T-cell (primary cell): ENCODE results near the gene GPRC5D. TPM values are rescaled to one million over a fixed set of nuclear protein-coding genes. Genes with fewer than 3 reads are reported as not detected.

Experiments
- ATAC-seq, 4 experiments: fragments of 200-7000 bp in 3 of 4; fragments of 150-1000 bp in 1 of 4; cut with Tn5 transposase; replicated peaks in 1 of 4; 1 replicate in 3 of 4; 2 replicates in 1 of 4; pipeline ENCODE4 v1.10.0; 2021; ENCODE audit warnings: moderate library complexity in 3 of 4, mild to moderate bottlenecking in 2 of 4, moderate number of reproducible peaks in 1 of 4
- CTCF ChIA-PET, 2 donors: fragments of 300-600 bp; sonication (Branson Sonifier 250); formaldehyde crosslinking; loops; one replicate each; lab custom pipeline; 2022; ENCODE audit warnings: antibody characterized with exemption in 2 of 2; lab: Charles Lee
- POLR2A ChIA-PET, 2 donors: fragments of 300-600 bp; sonication (Branson Sonifier 250); formaldehyde crosslinking; loops; one replicate each; lab custom pipeline; 2022; ENCODE audit warnings: antibody characterized with exemption in 2 of 2; lab: Charles Lee
- DNase-seq, 35 experiments: peaks; one replicate each; pipeline versions ENCODE4 v3.0.0 to v3.0.0-alpha.2; 2013 to 2023
- H3K27ac ChIP-seq: one replicate; pipeline ENCODE4 v1.5.1; 2013; ENCODE audit warnings: low read length
- H3K27me3 ChIP-seq, 2 experiments: replicated peaks in 1 of 2; 1 replicate in 1 of 2; 2 replicates in 1 of 2; pipeline versions ENCODE4 v1.6.1 to v1.7.0; 2013; ENCODE audit warnings: low read length in 1 of 2, mixed read lengths in 1 of 2; ENCODE audit not compliant: control insufficient read depth in 2 of 2, insufficient read depth in 2 of 2; ENCODE audit errors: extremely low read depth in 1 of 2
- H3K36me3 ChIP-seq, 2 donors: 1 replicate in 1 of 2; 2 replicates in 1 of 2; pipeline versions ENCODE4 v1.6.1 to v1.7.0; 2013; ENCODE audit warnings: low read length in 1 of 2; ENCODE audit not compliant: control insufficient read depth in 2 of 2, insufficient read depth in 1 of 2; ENCODE audit errors: extremely low read depth in 1 of 2
- H3K4me1 ChIP-seq, 2 experiments: 1 replicate in 1 of 2; 2 replicates in 1 of 2; pipeline versions ENCODE4 v1.6.1 to v1.7.0; 2013; ENCODE audit warnings: low read length in 2 of 2, mixed read lengths in 1 of 2; ENCODE audit not compliant: insufficient read depth in 2 of 2, control insufficient read depth in 1 of 2; ENCODE audit errors: extremely low read depth in 1 of 2
- H3K4me3 ChIP-seq, 2 donors: 1 replicate in 1 of 2; 2 replicates in 1 of 2; pipeline versions ENCODE4 v1.5.1 to v1.7.0; 2013; ENCODE audit warnings: mild to moderate bottlenecking in 2 of 2, low read length in 1 of 2, moderate library complexity in 1 of 2; ENCODE audit not compliant: control insufficient read depth in 1 of 2; ENCODE audit errors: extremely low read depth in 1 of 2
- H3K9me3 ChIP-seq: 2 replicates; pipeline ENCODE4 v1.7.0; 2013
- H3K27ac Mint-ChIP-seq, 2 donors: one replicate each; pipeline ENCODE4 v1.8.0; 2020 to 2021; ENCODE audit warnings: mild to moderate bottlenecking in 2 of 2, mixed read lengths in 2 of 2
- H3K27me3 Mint-ChIP-seq, 2 donors: one replicate each; pipeline ENCODE4 v1.8.0; 2021 to 2022; ENCODE audit warnings: mixed read lengths in 2 of 2
- H3K36me3 Mint-ChIP-seq: one replicate; pipeline ENCODE4 v1.8.0; 2021; ENCODE audit warnings: mixed read lengths
- H3K4me1 Mint-ChIP-seq, 3 donors: one replicate each; pipeline ENCODE4 v1.8.0; 2020 to 2022; ENCODE audit warnings: mixed read lengths in 3 of 3, mild to moderate bottlenecking in 1 of 3
- H3K4me3 Mint-ChIP-seq, 3 donors: one replicate each; pipeline ENCODE4 v1.8.0; 2020 to 2022; ENCODE audit warnings: mild to moderate bottlenecking in 3 of 3, mixed read lengths in 3 of 3, moderate library complexity in 3 of 3
- H3K9me3 Mint-ChIP-seq, 3 donors: one replicate each; pipeline ENCODE4 v1.8.0; 2020 to 2022; ENCODE audit warnings: mixed read lengths in 3 of 3
- WGBS: methylation state at CpG from one replicate; pipeline ENCODE4 v1.1.5; 2013; ENCODE audit warnings: missing lambda C conversion rate; ENCODE audit not compliant: insufficient coverage; 5-methylcytosine and 5-hydroxymethylcytosine counted together
- total RNA-seq, 35 experiments: library from RNA in 6 of 35; stranded (reverse) in 6 of 35; fragments of 120-200 nt in 1 of 35; gene quantifications; one replicate each; pipeline versions ENCODE4 v1.2.1 to v1.2.4 and lab custom pipeline; 2013 to 2026

The GPRC5D gene
- total RNA-seq, 5 donors from 2014 or later (not counting 1 experiment from before 2014, with no cell fraction given) = not detected

GRCh38 chr12:12985817-12986408 is 33.9 kb upstream of the GPRC5D start:
- no peak overlapping the region for H3K4me3 ChIP-seq
- peaks cover 3 to 6% of the 10 kb centered on the region in 2 donors for H3K36me3 ChIP-seq
- H3K4me1 Mint-ChIP-seq = peaks cover 0 to 3% (median 3%) of the 10 kb centered on the region in 3 donors
- CTCF ChIA-PET = interaction anchor here in 1 of 2 donors (0.8 to 1.3 kb wide), 2 partner anchors 13 to 18 kb away, joined by 3 to 4 read pairs; no protein-coding TSS in a partner anchor
- no peaks in the 10 kb centered on the region for H3K9me3 ChIP-seq
- no peak overlapping the region for H3K4me3 Mint-ChIP-seq
- H3K9me3 Mint-ChIP-seq = no peaks in the 10 kb centered on the region
- no peak overlapping the region for H3K27ac Mint-ChIP-seq
- no peaks in the 10 kb centered on the region for H3K27me3 Mint-ChIP-seq
- no peak overlapping the region for H3K27ac ChIP-seq
- peaks cover 19% of the 10 kb centered on the region for H3K36me3 Mint-ChIP-seq
- whole genome bisulfite sequencing = 100% methylated on average over 1 of the region's 4 CpGs
- ATAC-seq (peak in 2 of 4 experiments; percentile 54 to 62), DNase-seq (peak in 12 of 35 experiments; percentile 3 to 29 (median 11))
- H3K4me1 ChIP-seq = no peaks in the 10 kb centered on the region
- no peaks in the 10 kb centered on the region for H3K27me3 ChIP-seq
- POLR2A ChIA-PET = no interaction called here

GRCh38 chr12:12984149-12984548 is 32.2 kb upstream of the GPRC5D start:
- no peaks in the 10 kb centered on the region for H3K27me3 Mint-ChIP-seq
- no peaks in the 10 kb centered on the region for H3K9me3 ChIP-seq
- ChIA-PET POLR2A (no interaction called here), CTCF (interaction anchor here (0.6 to 2.1 kb wide), 6 partner anchors 26 to 148 kb away, joined by 3 to 7 read pairs (median 4); no protein-coding TSS in a partner anchor)
- H3K36me3 ChIP-seq = peaks cover 2 to 7% of the 10 kb centered on the region in 2 donors
- H3K27me3 ChIP-seq = no peaks in the 10 kb centered on the region
- DNase-seq = no peak
- no peak overlapping the region for H3K27ac ChIP-seq
- H3K36me3 Mint-ChIP-seq = peaks cover 19% of the 10 kb centered on the region
- no peak overlapping the region for H3K4me3 ChIP-seq
- no peak for ATAC-seq
- no peak overlapping the region for H3K27ac Mint-ChIP-seq
- H3K9me3 Mint-ChIP-seq = no peaks in the 10 kb centered on the region
- no peaks in the 10 kb centered on the region for H3K4me1 ChIP-seq
- peaks cover 0 to 3% (median 0%) of the 10 kb centered on the region in 3 donors for H3K4me1 Mint-ChIP-seq
- H3K4me3 Mint-ChIP-seq = no peak overlapping the region
- WGBS = no CpG with 5 or more reads among the region's 5 CpGs

- Histone ChIP-seq H3K4me1 (no peaks in the 10 kb centered on the region), H3K27me3 (no peaks in the 10 kb centered on the region), H3K27ac (no peak overlapping the region), H3K9me3 (no peaks in the 10 kb centered on the region), H3K36me3 (peaks cover 0 to 3% of the 10 kb centered on the region in 2 donors), H3K4me3 (no peak overlapping the region)
- Mint-ChIP-seq H3K36me3 (peaks cover 15% of the 10 kb centered on the region), H3K27me3 (no peaks in the 10 kb centered on the region), H3K9me3 (no peaks in the 10 kb centered on the region), H3K4me1 (peaks cover 0 to 3% (median 0%) of the 10 kb centered on the region in 3 donors), H3K4me3 (no peak overlapping the region), H3K27ac (no peak overlapping the region)
- no CpG with 5 or more reads among the region's 9 CpGs for WGBS
- peak in 2 of 35 experiments; percentile 2 to 37 for DNase-seq
- ChIA-PET POLR2A (interaction anchor here in 1 of 2 donors (0.6 kb wide), 1 partner anchor 11 kb away, joined by 3 read pairs; no protein-coding TSS in a partner anchor), CTCF (interaction anchor here (0.6 to 2.1 kb wide), 5 partner anchors 25 to 147 kb away, joined by 3 to 7 read pairs (median 4); no protein-coding TSS in a partner anchor)
- ATAC-seq = peak in 2 of 4 experiments; percentile 24 to 51
Measured at GRCh38 chr12:12983420-12984035, 31.6 kb upstream of the GPRC5D start.

GRCh38 chr12:12982331-12982730 is 30.4 kb upstream of the GPRC5D start:
- POLR2A ChIA-PET = interaction anchor here in 1 of 2 donors (0.6 kb wide), 1 partner anchor 359 kb away, joined by 6 read pairs; no protein-coding TSS in a partner anchor
- WGBS = no CpG with 5 or more reads among the region's 2 CpGs
- no peak overlapping the region for H3K27ac Mint-ChIP-seq

GRCh38 chr12:12979731-12980259 is 27.8 kb upstream of the GPRC5D start:
- ChIA-PET CTCF (no interaction called here), POLR2A (no interaction called here)
- ATAC-seq (no peak), DNase-seq (no peak)
- Histone ChIP-seq H3K4me1 (no peaks in the 10 kb centered on the region), H3K9me3 (no peaks in the 10 kb centered on the region), H3K4me3 (no peak overlapping the region), H3K27ac (no peak overlapping the region), H3K36me3 (peaks cover 3% of the 10 kb centered on the region in 2 donors), H3K27me3 (no peaks in the 10 kb centered on the region)
- H3K36me3 Mint-ChIP-seq = peaks cover 24% of the 10 kb centered on the region
- no peak overlapping the region for H3K4me3 Mint-ChIP-seq
- WGBS = 94% methylated on average over 3 of the region's 4 CpGs
- peaks cover 0 to 3% (median 0%) of the 10 kb centered on the region in 3 donors for H3K4me1 Mint-ChIP-seq
- H3K27me3 Mint-ChIP-seq = no peaks in the 10 kb centered on the region
- no peak overlapping the region for H3K27ac Mint-ChIP-seq
- H3K9me3 Mint-ChIP-seq = no peaks in the 10 kb centered on the region

More at GRCh38 chr12:12982331-12982730, 30.4 kb upstream of the GPRC5D start:
- no peaks in the 10 kb centered on the region for H3K4me1 ChIP-seq
- no peak for DNase-seq
- Mint-ChIP-seq H3K4me3 (no peak overlapping the region), H3K27me3 (no peaks in the 10 kb centered on the region), H3K4me1 (peaks cover 0 to 3% (median 0%) of the 10 kb centered on the region in 3 donors), H3K36me3 (peaks cover 10% of the 10 kb centered on the region), H3K9me3 (no peaks in the 10 kb centered on the region)
- peaks cover 3% of the 10 kb centered on the region in 2 donors for H3K36me3 ChIP-seq
- H3K27me3 ChIP-seq = no peaks in the 10 kb centered on the region
- H3K27ac ChIP-seq = no peak overlapping the region
- no peak for ATAC-seq
- no peaks in the 10 kb centered on the region for H3K9me3 ChIP-seq
- CTCF ChIA-PET = interaction anchor here in 1 of 2 donors (0.6 to 2.1 kb wide), 2 partner anchors 66 to 376 kb away, joined by 5 to 7 read pairs; no protein-coding TSS in a partner anchor
- H3K4me3 ChIP-seq = no peak overlapping the region

- ATAC-seq = no peak
- no peak overlapping the region for H3K4me3 ChIP-seq
- peaks cover 30% of the 10 kb centered on the region for H3K36me3 Mint-ChIP-seq
- DNase-seq = no peak
- no peak overlapping the region for H3K27ac ChIP-seq
- ChIA-PET CTCF (no interaction called here), POLR2A (no interaction called here)
- H3K9me3 ChIP-seq = no peaks in the 10 kb centered on the region
- no peaks in the 10 kb centered on the region for H3K27me3 ChIP-seq
- H3K27ac Mint-ChIP-seq = no peak overlapping the region
- H3K4me3 Mint-ChIP-seq = no peak overlapping the region
- H3K4me1 Mint-ChIP-seq = peaks cover 0 to under 1% (median 0%) of the 10 kb centered on the region in 3 donors
- H3K27me3 Mint-ChIP-seq = no peaks in the 10 kb centered on the region
- peaks cover 6 to 9% of the 10 kb centered on the region in 2 donors for H3K36me3 ChIP-seq
- H3K4me1 ChIP-seq = no peaks in the 10 kb centered on the region
- H3K9me3 Mint-ChIP-seq = peaks cover 0 to 4% (median 4%) of the 10 kb centered on the region in 3 donors
- 100% methylated on average over 1 of the region's 4 CpGs for WGBS
Measured at GRCh38 chr12:12979126-12979525, 27.2 kb upstream of the GPRC5D start.
